ENCODE results near the gene LOXHD1.

The LOXHD1 gene

DNA sequence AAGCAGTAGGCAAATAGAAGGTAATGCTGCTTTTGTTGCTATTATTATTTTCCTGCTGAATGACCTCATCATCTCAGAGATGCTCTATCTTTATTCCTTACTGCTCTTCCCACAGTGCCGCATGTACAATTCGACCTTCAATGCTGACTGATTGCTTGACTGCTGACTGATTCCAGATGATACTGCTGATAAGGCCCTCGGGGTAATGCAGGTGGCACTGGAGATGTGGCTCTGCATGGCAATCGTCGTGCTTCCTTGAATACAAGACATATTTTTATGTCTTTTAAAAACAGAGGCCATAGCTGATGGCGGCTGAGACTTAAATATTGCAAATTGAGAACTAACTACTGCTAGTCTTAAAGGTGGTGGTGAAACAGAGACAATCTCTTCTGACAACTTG is 146.6 kb downstream of the LOXHD1 start:
- H2AFZ ChIP-seq (ENCODE audit: low read length) = no peak overlapping the region
- no peak overlapping the region for H3K4me2 ChIP-seq (ENCODE audit: low read length)
- H3K9ac ChIP-seq (ENCODE audit: low read length) = no peak overlapping the region
- no peaks in the 10 kb centered on the region for H3K4me1 ChIP-seq (ENCODE audit: insufficient read depth, low read length, severe bottlenecking)
- no peak overlapping the region for H3K4me3 ChIP-seq (ENCODE audit: low read depth, low read length, poor library complexity, severe bottlenecking)
- H3K36me3 ChIP-seq (ENCODE audit: insufficient read depth, low read length) = no peaks in the 10 kb centered on the region
- peaks cover 5% of the 10 kb centered on the region; the same call in 1 of the 2 replicates for H3K27me3 ChIP-seq (ENCODE audit: insufficient read depth, low read length)
- H3K9me2 ChIP-seq (ENCODE audit: low read depth, low read length) = no peaks in the 10 kb centered on the region
- H4K20me1 ChIP-seq (ENCODE audit: insufficient read depth, low read length) = no peaks in the 10 kb centered on the region
- no peaks in the 10 kb centered on the region for H3K79me2 ChIP-seq (ENCODE audit: insufficient read depth, low read length)
- no peak overlapping the region for H3K27ac ChIP-seq (ENCODE audit: low read depth, low read length, poor library complexity, severe bottlenecking)
- TF ChIP-seq EZH2 (IDR thresholded peaks at IDR 0.05; ENCODE audit: borderline replicate concordance, low read length) = no peak
- TF ChIP-seq, protein P1, sequence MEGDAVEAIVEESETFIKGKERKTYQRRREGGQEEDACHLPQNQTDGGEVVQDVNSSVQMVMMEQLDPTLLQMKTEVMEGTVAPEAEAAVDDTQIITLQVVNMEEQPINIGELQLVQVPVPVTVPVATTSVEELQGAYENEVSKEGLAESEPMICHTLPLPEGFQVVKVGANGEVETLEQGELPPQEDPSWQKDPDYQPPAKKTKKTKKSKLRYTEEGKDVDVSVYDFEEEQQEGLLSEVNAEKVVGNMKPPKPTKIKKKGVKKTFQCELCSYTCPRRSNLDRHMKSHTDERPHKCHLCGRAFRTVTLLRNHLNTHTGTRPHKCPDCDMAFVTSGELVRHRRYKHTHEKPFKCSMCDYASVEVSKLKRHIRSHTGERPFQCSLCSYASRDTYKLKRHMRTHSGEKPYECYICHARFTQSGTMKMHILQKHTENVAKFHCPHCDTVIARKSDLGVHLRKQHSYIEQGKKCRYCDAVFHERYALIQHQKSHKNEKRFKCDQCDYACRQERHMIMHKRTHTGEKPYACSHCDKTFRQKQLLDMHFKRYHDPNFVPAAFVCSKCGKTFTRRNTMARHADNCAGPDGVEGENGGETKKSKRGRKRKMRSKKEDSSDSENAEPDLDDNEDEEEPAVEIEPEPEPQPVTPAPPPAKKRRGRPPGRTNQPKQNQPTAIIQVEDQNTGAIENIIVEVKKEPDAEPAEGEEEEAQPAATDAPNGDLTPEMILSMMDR (IDR thresholded peaks at IDR 0.05; ENCODE audit: low read length) = no peak
- no peaks in the 10 kb centered on the region for H3F3A ChIP-seq (ENCODE audit: insufficient read depth, low read length)
- H3K9me3 ChIP-seq (ENCODE audit: low read length) = no peaks in the 10 kb centered on the region

DNA sequence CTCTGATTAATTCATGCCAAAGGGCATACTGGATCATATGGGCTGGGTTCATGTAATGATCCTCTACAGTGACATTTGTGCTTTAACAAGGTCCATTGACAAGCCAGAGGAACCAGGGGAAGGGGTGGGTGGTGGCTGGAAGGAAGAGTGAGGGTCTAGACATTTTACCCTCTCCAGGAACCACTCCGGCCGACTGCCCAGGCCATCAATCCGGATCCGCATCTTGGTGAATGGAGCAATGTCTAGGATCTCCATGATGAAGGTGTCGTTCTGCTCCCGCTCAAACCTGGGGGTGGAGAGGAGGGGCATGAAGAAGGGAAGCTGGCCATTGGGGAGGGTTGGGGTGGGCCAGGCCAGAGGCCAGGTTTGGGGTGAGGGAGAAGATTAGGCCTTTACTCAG is 147.5 kb downstream of the LOXHD1 start:
- no peaks in the 10 kb centered on the region for H3K36me3 ChIP-seq (ENCODE audit: insufficient read depth, low read length)

DNA sequence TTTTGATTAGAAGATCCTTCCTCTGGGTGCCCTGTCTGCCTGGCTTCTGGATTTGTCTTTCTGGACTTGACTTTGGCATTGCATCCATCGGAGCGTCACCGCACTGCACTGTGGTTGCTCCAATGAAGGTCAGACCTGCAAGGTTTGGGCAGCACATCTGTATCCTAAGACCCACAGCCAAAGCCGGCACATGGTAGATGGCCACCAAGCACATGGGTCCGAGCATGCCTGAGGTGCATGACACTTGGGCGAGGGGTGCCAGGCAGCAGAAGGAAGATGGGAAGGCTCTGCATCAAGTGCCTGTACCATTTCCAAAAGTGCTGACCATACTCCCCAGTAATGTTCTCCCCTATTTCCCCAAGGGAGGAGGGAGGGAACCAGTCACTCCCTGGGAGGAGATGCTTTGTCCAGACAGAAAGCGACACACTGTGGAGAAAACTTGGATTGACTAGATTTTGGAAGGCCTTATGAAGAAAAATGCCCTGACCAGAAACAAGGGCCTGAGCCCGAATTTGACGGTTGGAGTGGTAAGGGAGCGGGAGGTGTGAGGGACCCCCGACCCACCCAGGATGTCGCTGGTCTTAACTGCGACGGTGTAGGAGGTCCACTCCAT is 149.9 kb downstream of the LOXHD1 start:
- H3K27me3 ChIP-seq (ENCODE audit: insufficient read depth, low read length) = peaks cover 5% of the 10 kb centered on the region; the same call in 1 of the 2 replicates

More for the DNA sequence above, 147.5 kb downstream of the LOXHD1 start:
- Histone ChIP-seq H3K4me3 (ENCODE audit: low read depth, low read length, poor library complexity, severe bottlenecking) (no peak overlapping the region), H3K9me3 (ENCODE audit: low read length) (no peaks in the 10 kb centered on the region), H3K27me3 (ENCODE audit: insufficient read depth, low read length) (peaks cover 5% of the 10 kb centered on the region; the same call in 1 of the 2 replicates), H3F3A (ENCODE audit: insufficient read depth, low read length) (no peaks in the 10 kb centered on the region), H3K9me2 (ENCODE audit: low read depth, low read length) (no peaks in the 10 kb centered on the region), H3K4me2 (ENCODE audit: low read length) (no peak overlapping the region), H4K20me1 (ENCODE audit: insufficient read depth, low read length) (no peaks in the 10 kb centered on the region), H3K4me1 (ENCODE audit: insufficient read depth, low read length, severe bottlenecking) (no peaks in the 10 kb centered on the region), H3K27ac (ENCODE audit: low read depth, low read length, poor library complexity, severe bottlenecking) (no peak overlapping the region), H3K79me2 (ENCODE audit: insufficient read depth, low read length) (no peaks in the 10 kb centered on the region), H3K9ac (ENCODE audit: low read length) (no peak overlapping the region), H2AFZ (ENCODE audit: low read length) (no peak overlapping the region)
- TF ChIP-seq EZH2 (IDR thresholded peaks at IDR 0.05; ENCODE audit: borderline replicate concordance, low read length) = no peak
- TF ChIP-seq, protein P1 (IDR thresholded peaks at IDR 0.05; ENCODE audit: low read length) = no peak

More for the DNA sequence above, 149.9 kb downstream of the LOXHD1 start:
- no peaks in the 10 kb centered on the region for H3K9me3 ChIP-seq (ENCODE audit: low read length)
- no peak overlapping the region for H3K4me2 ChIP-seq (ENCODE audit: low read length)
- TF ChIP-seq EZH2 (IDR thresholded peaks at IDR 0.05; ENCODE audit: borderline replicate concordance, low read length) = no peak
- TF ChIP-seq, protein P1 (IDR thresholded peaks at IDR 0.05; ENCODE audit: low read length) = no peak
- no peak overlapping the region for H3K9ac ChIP-seq (ENCODE audit: low read length)
- no peaks in the 10 kb centered on the region for H3K36me3 ChIP-seq (ENCODE audit: insufficient read depth, low read length)
- H3K79me2 ChIP-seq (ENCODE audit: insufficient read depth, low read length) = no peaks in the 10 kb centered on the region
- H2AFZ ChIP-seq (ENCODE audit: low read length) = no peak overlapping the region
- H3K9me2 ChIP-seq (ENCODE audit: low read depth, low read length) = no peaks in the 10 kb centered on the region
- no peaks in the 10 kb centered on the region for H3K4me1 ChIP-seq (ENCODE audit: insufficient read depth, low read length, severe bottlenecking)
- no peak overlapping the region for H3K4me3 ChIP-seq (ENCODE audit: low read depth, low read length, poor library complexity, severe bottlenecking)
- H3K27ac ChIP-seq (ENCODE audit: low read depth, low read length, poor library complexity, severe bottlenecking) = no peak overlapping the region
- no peaks in the 10 kb centered on the region for H4K20me1 ChIP-seq (ENCODE audit: insufficient read depth, low read length)
- no peaks in the 10 kb centered on the region for H3F3A ChIP-seq (ENCODE audit: insufficient read depth, low read length)
